Mucosa of descending colon (tissue), 3 donors: ENCODE results near the gene NNT. TPM values are rescaled to one million over a fixed set of nuclear protein-coding genes. Genes with fewer than 3 reads are reported as not detected.

ENCODE experiments used
- ATAC-seq: fragments of 200-7000 bp; cut with Tn5 transposase; one replicate; pipeline ENCODE4 v1.9.1; 2020; ENCODE audit warnings: mild to moderate bottlenecking, moderate library complexity
- DNase-seq, 3 donors: peaks; one replicate each; pipeline ENCODE4 v3.0.0-alpha.2; 2020
- H3K36me3 ChIP-seq: fragments of 200-600 bp; one replicate; pipeline ENCODE4 v1.8.0; 2021; ENCODE audit warnings: low read depth, mild to moderate bottlenecking
- H3K4me1 ChIP-seq: fragments of 200-600 bp; one replicate; pipeline ENCODE4 v1.8.0; 2021; ENCODE audit warnings: low read depth, mild to moderate bottlenecking
- H3K4me3 ChIP-seq: fragments of 200-600 bp; one replicate; pipeline ENCODE4 v1.8.0; 2021; ENCODE audit warnings: mild to moderate bottlenecking
- H3K9me3 ChIP-seq: fragments of 200-600 bp; one replicate; pipeline ENCODE4 v1.8.0; 2021; ENCODE audit warnings: mild to moderate bottlenecking
- intact Hi-C, 2 donors: fragments of 100-400 bp; cut with DNase I in 1 of 2; cut with micrococcal nuclease in 1 of 2; formaldehyde crosslinking; loops; one replicate each; pipeline versions ENCODE4 v1.11.0 to v1.11.1; 2022; cut with DNase I, micrococcal nuclease
- total RNA-seq, 3 donors: library from RNA; stranded (reverse); fragmentation: NEBNext Ultra II Directional in 2 of 3; extraction: Animal tissue kit (Norgen Biotek cat#: 25700) in 2 of 3; gene quantifications; one replicate each; pipeline versions ENCODE4 v1.2.1 to v1.2.4, GENCODE V29; 2021 to 2023
- TF ChIP-seq, protein P1 (sequence below): fragments of 200-600 bp; IDR thresholded peaks from one replicate; pipeline ENCODE4 v1.8.0; 2022; ENCODE audit warnings: antibody characterized with exemption, mild to moderate bottlenecking
- donor health status: DM: no; HTN: no; CAD: no; lungs with moderate emphysema.
- donor health status: DM: no; HTN: no; CAD: no.
- donor health status: DM: no; HTN: yes; CAD: no.

Gene NNT
- total RNA-seq, 3 donors from 2014 or later, result 111 to 121 (median 119) TPM

DNA sequence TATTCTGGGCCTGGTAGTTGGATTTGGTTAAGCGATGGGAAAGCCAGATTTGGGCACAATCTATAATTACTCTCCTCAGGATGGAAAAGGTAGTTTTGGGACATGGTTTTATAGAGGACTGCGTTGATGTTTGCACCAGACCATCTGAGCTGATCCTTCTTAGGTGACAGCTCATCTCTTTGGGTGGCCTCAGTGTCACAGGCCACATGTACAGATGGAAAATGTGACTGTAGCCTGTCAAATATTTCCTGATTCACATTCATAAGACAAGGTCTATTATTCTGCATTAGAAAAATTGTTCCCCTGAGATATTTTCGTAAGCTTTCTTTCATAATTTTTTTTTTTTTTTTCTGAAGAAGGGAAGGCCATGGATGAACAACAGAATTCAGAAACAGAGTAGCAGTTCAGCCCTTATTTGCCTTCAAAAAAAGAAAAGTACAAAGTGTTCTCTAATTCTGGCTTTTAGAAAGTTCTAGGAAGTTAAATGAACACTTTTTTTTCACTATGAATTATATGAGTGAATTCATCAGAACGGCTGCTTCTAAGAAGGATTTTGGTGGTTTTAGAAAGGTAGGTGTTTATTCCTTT is 81.0 kb downstream of the NNT start:
- Histone ChIP-seq H3K4me1 (no peaks in the 10 kb centered on the region), H3K9me3 (no peaks in the 10 kb centered on the region), H3K4me3 (no peak overlapping the region), H3K36me3 (no peaks in the 10 kb centered on the region)
- TF ChIP-seq, protein P1, sequence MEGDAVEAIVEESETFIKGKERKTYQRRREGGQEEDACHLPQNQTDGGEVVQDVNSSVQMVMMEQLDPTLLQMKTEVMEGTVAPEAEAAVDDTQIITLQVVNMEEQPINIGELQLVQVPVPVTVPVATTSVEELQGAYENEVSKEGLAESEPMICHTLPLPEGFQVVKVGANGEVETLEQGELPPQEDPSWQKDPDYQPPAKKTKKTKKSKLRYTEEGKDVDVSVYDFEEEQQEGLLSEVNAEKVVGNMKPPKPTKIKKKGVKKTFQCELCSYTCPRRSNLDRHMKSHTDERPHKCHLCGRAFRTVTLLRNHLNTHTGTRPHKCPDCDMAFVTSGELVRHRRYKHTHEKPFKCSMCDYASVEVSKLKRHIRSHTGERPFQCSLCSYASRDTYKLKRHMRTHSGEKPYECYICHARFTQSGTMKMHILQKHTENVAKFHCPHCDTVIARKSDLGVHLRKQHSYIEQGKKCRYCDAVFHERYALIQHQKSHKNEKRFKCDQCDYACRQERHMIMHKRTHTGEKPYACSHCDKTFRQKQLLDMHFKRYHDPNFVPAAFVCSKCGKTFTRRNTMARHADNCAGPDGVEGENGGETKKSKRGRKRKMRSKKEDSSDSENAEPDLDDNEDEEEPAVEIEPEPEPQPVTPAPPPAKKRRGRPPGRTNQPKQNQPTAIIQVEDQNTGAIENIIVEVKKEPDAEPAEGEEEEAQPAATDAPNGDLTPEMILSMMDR, result no peak
- intact Hi-C loops, result no loop called here
- DNase-seq (no peak), ATAC-seq (no peak)

- ATAC-seq (no peak), DNase-seq (no peak)
- Histone ChIP-seq H3K9me3 (no peaks in the 10 kb centered on the region), H3K36me3 (no peaks in the 10 kb centered on the region), H3K4me3 (no peak overlapping the region), H3K4me1 (no peaks in the 10 kb centered on the region)
- TF ChIP-seq, protein P1, result no peak
- intact Hi-C loops, result no loop called here
Observed at GRCh38 chr5:43685252-43685950, 82.4 kb downstream of the NNT start.

- Histone ChIP-seq H3K4me1 (no peaks in the 10 kb centered on the region), H3K4me3 (no peak overlapping the region), H3K9me3 (no peaks in the 10 kb centered on the region), H3K36me3 (no peaks in the 10 kb centered on the region)
- ATAC-seq (no peak), DNase-seq (no peak)
- TF ChIP-seq, protein P1, result no peak
- intact Hi-C loops, result no loop called here
Observed at GRCh38 chr5:43687275-43687674, 84.3 kb downstream of the NNT start.

- intact Hi-C loops, result no loop called here
- Histone ChIP-seq H3K9me3 (peaks cover 5% of the 10 kb centered on the region), H3K4me1 (no peaks in the 10 kb centered on the region), H3K4me3 (no peak overlapping the region), H3K36me3 (no peaks in the 10 kb centered on the region)
- TF ChIP-seq, protein P1, result no peak
- DNase-seq (no peak), ATAC-seq (no peak)
Observed at GRCh38 chr5:43691275-43691674, 88.3 kb downstream of the NNT start.

DNA sequence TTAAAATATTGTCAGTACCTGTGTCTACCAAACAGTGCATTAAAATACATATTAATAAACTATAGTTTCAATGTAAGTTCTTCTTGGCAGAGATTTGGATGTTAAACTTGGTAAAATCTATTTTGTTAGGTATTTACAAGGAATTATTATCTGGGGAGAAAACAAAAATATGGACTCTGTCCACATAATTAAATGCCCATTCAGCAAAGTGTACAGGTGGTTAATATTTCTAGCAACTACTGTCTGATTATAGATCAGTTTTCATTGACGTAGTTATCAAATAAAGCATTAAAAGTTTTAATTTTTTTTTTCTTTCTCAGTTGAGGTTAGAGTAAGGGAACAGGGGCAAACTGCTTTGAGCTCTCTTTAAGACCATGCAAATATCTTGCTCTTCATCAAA is 88.9 kb downstream of the NNT start:
- no peak overlapping the region for H3K4me3 ChIP-seq
- intact Hi-C loops, result no loop called here
- H3K4me1 ChIP-seq, result no peaks in the 10 kb centered on the region
- TF ChIP-seq, protein P1, result no peak
- H3K9me3 ChIP-seq, result peaks cover 10% of the 10 kb centered on the region
- DNase-seq, result no peak
- no peaks in the 10 kb centered on the region for H3K36me3 ChIP-seq
- no peak for ATAC-seq
